ENCODE results near the gene DDX23.
A peak's percentile ranks its signal among the peaks of the same experiment; 100 is the strongest.

Gene DDX23

DNA sequence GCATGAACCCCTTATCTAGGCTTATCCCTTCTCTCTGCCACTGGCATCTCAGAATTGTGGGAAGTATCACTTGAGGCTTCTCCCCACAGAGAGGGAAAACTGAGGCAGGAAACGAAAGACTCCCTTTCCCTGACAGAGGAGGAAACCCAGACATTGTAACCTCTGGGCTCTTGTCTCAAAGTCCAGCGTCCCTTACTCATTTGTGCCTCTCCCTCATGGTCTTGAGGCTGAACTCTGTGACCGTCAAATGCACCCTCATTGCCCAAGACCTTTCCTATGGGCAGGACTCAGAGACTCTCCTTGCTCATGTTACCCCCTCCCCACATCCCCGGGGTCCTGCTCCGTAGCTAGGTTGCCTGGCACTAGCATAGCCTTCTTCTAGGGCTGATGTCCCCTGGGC lies 29.8 kb downstream of the DDX23 start:
- no peak for DNase-seq

DNA sequence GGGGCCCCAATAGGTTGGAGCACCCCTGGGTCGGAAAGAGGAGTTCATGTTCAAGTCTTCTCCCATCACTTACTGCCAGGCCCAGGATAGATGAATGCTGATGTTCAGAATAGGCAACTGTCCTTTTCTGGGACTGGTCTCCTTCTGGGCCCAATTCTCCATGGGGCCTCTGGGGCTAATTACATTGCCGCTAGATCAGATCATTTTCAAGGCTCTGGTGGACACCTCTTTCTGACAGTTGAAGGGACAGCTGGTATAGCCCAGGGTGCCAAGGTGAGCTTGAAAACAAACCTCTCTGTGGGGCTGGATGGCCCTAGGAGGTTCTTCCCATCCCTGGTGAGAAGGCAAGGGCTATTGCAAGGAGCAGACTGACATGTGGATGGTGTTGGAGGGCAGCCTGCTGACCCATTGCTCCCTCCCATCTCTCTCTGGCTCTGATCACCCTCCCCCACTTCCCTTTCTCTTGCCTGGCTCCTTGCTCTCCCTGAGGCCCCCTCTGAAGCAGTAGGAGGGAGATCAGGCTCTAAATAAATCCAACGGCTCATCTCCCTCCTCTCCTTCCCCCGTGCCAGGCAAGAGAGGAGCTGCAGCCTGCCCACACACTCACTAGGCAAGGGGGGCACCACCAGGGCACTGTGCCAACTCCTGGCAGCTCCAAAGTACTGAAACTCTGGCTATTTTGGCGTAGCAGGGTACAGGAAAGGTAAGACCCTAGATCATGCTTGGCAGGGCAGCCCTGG lies 31.8 kb downstream of the DDX23 start:
- DNase-seq = no peak

DNA sequence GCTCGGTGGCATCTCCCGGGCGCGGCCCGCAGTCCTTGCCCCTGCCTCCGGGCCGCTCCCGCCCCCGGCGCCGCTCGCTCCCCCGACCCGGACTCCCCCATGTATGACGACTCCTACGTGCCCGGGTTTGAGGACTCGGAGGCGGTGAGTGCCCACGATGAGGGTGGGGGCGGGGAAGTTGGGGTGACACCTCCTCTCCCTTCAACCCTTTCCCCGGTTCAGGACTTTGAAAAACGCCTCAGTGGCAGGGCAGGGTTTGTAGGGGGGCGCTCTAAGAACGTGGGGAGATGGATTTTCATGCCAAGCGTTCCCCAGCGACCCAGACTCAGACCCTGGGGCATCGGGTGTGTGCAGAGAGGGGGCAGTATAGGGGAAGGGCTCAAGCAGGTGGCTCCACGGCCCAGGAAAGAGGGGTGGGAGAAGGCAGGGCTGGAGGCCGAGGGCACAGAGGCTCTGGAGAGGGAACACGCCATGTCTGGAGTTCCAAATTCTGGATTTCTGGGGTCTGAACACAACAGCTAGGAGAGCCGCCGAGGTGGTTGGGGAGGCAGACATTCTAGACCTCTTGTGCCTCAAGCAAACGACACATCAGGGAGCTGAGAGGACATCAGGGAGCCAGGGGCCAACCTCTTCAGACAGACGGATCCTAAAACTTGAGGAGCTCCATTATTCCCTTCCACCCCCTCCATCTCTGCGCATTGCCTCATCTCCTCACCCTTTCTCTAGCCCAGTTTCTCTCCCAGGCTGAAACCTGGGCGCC lies 33.0 kb downstream of the DDX23 start:
- peak; percentile 28 to 41 for DNase-seq

DNA sequence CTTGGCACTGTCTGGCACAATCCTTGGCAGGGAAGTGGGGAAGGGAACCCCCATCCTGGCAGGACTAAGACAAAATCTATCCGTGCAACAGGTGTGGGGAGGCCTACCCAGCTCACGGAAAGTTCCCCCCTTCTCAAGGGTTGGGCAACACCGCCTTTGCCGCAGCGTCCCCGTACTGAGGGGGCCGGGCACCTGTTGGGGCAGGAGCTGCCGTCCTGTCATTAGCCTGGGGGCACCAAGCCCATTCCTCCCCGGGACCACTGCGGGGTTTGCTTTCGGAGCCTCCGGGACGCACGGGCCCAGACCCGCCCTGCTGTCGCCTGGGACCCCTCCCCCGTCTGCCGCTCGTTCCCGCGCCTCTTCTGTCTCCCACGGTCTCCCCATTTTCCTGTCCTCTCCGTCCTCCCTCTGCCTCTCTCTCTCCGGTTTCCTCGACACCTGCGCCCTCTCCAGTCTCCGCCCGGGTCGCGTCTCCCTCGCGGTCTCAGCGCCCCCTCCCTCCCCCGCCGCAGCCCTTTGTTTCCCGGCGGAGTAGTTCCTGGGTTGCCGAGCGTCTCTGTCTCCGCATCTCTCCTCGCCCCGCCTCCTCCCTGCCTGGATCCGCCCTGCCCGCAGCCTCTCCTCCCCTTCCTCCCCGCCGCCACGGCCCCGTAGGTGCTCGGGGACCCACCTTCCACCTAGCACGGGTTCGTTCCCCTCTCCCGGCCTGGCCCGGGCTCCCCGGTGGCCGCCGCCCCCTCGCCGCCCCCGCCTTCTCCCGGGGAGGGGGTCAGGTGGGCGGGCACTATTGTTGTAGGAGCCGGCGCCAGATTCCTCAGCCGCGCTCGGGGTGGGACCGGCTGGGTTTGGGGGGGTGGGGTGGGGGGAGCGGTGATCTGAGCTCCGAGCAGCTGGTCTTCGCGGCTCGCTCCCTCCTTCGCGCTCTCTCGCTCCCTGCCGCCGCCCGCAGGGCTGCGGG lies 33.8 kb downstream of the DDX23 start, which contains the start of gene CACNB3:
TSS of gene CACNB3 (plus strand) at position 624 of the 958 bp plus-strand sequence. CDS start 434 bp downstream, outside the sequence.
- DNase-seq = peak; percentile 81 to 85

DNA sequence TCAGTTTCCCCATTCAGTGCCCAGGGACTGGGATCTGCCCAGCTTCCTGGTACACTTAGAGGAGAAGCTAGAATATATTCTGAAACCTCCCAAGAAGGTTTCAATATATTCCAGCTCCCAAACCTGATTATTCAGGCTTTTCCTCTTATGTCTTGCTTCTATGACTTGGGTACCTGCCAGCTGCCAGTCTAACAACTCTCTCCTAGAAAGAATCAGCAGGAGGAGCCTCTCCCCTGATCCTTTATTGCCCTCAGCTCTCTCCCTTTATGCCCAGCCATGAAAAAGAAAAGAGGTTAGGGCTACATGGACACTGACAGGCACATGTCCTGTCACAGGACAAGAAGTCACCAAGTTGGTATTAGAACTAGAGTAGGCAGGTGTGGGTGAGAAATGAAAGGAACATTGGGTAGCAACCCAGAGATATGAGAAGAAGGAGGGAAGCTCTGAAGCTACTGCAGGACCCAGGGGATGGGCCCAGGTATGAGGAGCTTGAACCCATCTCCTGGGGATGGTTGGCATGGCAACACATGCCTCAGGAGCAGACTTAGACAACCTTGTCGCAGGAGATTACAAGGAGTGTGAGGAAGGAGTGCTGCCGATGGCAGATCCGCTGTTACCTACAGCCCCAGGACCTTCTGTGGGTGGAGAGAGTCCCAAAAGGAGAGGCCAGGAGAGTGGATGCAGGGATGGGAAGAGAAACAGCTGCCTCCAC lies 35.7 kb downstream of the DDX23 start:
- DNase-seq = no peak

DNA sequence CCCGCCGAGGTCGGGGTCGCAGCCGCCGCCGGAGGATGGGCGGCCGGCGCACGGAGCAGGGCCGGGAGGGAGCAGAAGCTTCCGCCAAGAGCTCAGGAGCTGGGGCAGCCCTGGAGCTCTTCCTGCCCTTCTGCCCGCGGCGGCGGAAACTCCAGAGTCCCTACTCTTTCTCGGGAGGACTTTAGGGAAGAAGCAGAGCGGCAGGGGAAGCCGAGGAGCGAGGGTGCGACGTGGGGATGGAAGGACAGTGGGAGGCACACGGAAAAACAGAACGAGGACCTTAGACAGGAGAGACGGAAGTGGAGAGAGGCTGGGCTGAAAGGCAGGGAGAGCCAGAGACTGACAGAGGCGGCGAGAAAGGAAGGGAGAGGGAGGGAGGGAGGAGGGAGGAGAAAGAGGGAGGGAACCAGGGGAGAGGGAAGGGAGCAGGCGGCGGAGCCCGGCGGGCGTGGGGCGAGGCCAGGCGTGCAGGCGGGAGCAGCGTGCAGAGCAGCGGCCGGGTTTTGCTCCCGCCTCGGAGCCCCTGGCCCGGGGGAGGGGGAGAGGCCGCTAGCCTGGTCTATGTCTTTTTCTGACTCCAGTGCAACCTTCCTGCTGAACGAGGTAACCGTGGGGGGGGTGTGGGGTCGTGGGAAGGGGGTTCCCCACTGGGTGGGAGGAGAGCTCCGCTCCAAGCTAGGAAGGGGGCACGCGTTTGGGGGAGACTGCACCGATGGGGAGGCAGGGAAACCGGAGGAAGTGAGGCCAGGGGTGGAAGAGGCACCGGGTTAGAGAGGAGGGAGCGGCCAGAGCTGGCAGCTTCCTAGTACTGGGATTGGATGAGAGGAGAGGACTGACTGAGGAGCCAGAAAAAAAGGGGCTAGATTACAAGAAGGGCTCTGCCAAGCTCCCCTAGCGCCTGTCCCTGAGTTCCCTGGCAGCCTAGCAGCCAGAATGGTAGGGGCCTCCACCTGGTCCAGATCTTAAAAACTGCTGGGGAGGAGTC lies 36.5 kb downstream of the DDX23 start:
- peak; percentile 39 to 58 for DNase-seq

DNA sequence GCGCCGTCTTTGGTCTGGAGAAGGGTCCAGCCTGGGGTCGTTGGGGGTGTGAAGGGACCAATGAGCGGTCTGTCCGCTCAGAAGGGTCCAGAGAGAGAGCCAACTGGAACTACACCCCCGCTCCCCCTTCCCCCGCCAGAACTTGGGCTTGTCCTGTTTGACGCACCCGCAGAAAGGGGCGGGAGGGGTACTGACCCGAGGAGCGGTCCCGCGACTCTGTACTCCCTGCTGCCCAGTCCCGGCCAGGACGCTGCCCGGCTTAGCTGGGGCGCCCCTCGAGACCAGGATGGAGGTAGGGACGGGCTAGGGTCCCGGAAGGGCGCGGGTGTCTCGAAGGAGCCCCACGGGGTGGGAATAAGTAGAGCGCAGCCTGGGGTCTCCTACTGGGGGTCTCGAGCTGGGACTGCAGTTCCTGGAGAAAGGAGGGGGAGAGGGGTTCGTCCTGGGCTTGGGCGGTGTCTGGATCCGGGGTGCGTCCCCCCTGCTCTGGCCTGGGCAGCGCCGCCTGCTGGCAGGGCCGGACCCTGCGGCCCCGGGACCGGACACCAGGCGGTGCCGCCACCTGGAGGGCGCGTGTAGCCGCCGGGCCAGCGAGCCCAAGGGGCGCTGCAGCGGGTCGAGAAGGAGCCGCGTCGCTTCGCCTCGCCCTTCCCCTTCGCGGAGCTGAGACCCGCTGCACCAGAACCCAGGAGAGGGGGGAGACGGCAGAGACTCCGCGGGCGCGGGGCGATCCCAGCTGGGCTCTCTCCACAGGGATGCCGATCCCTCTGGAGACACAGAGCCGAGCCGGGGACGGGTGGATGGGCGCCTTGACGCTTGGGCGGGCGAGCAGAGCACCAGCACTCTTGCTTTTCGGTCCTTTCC lies 37.5 kb downstream of the DDX23 start:
- peak; percentile 82 to 87 for DNase-seq

DNA sequence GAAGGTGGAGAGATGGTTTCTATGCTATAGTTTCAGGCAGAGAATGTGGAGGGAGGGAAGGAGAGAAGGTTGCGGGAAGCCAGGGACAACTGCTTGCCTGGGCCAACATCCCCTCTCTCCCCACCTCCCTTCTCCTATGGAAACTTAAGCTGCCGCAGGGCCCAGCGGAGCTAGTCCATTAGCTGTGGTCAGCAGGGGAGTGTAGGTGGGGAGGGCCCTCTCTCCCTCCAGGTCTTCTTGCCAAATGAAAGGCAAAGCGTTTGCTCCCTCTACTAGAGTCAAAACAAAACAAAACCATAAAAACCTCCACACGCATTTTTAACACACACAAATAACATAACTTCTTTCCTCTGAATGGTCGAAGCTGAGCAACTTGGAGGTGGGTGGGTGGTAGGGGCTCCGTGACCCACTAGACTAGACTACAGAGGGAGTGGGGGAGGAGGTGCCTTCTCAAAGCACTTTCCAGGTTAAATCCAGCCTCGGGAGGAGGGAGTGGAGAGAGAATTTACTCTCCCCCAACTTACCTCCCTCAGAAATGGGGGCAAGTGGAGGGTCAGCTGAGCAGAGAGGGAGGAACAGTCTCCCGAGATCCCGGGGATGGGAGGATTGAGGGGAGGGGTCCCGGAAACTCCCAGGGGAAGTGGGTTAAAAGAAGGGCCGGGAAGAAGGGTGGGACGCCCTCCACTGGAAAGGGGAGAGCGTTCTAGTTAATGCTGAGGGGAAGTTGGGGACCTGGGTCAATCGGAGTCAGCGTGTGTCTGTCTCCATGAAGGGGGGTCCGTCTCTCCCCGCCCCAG lies 38.3 kb downstream of the DDX23 start:
- DNase-seq = no peak

DNA sequence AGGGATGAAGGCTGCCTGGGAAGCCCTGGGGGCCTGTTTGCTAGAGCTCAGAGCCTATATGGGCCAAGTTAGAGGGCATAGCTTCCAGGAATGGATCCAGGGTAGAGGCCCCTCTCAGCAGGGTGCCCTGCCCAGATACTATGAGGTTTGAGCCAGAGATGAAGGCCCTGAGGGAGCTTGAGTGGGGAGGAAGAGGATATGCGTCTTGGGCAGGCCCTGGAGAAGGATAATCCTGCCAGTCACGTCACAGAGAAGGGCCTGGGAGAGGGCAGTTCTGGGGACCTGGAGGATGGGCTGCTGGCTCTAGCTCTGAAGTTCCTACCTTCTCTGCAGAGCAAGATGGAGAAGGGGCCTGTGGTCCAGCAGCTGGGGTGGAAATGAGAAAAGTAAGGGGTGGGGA lies 39.6 kb downstream of the DDX23 start:
- DNase-seq = no peak

DNA sequence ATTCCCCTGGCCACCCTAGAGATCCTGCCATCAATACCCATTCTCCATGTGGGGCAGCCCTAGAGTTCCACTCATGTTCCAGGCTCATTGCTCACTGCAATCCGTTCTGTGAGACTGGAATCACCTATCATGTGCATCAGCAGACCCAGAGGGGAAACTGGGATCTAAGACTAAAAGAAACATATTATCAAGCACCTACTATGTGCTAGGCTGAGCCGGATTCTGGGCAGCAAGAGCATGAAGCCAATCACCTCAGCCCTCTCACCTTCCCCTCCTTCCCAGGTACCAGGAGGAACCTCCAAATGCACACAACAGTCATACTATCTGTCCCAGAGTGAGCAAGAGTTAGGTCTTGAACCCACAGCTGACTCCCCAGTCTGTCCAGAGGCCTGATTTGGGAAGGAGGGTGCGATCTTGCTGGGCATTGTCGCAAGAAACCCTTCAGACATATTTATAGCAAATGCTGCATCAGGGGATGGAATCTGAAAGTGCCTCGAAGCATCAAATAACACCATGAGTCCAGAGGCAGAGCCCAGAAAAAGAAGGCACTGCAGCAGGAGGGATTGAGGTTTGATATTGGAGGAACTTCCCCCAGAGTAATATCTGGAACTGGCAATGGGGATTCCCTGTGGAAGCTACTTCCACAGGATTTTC lies 40.4 kb downstream of the DDX23 start:
- no peak for DNase-seq

DNA sequence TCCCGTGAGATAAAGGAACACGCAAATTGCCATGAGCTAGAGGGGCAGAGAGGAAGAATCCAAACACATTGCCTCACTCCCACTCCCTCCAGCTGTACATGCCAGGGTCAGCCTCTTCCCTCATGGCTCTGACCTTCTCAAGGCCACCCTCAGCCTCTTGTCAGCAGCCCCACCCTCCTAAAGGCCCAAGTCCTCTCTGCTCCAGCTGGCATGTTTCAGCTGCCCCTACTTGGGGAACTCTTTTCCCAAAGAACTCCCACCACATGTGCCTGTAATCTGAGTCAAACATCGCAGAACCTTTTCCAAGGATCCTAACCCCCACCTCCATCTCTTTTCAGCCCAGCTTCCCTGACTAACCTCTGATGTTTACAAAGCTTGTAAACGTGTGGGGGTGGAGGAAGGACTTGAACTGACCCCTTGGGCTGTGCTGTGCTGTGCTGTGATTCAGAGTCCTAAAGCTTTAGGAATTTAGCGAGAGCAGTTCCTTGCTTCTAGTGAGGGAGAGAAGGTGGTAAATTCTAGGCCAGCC lies 41.0 kb downstream of the DDX23 start:
- DNase-seq = no peak

DNA sequence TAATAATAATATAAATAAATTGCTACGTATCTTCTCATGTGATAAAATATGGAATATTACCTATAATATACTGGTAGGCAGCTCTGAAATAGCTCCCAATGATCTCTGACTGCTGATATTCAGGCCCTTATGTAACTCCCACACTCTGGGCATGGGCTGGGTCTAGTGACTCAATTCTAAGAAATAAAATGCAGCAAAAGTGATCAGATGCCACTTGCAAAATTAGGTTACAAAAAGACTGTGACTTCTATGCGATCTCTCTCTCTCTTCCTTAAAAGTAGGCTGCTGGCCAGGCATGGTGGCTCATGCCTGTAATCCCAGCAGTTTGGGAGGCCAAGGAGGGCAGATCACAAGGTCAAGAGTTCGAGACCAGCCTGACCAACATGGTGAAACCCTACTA lies 44.0 kb downstream of the DDX23 start:
- no peak for DNase-seq

DNA sequence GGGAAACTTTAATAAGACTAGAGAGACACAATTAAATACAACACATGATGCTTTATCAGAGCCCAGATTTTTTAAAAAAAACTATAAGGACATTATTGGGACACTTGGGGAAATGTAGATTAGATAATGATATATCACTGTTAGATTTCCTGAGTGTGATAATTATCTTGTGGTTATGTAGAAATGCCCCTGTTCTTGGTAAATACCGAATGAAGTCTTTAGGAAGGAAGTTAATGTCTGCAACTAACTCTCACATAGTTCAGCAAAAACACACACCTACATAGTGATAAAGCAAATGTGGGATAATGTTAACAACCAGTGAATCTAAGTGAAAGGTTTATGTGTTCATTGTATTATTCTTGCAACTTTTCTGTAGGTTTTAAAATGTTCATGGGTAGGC lies 48.3 kb downstream of the DDX23 start:
- DNase-seq = no peak

DNA sequence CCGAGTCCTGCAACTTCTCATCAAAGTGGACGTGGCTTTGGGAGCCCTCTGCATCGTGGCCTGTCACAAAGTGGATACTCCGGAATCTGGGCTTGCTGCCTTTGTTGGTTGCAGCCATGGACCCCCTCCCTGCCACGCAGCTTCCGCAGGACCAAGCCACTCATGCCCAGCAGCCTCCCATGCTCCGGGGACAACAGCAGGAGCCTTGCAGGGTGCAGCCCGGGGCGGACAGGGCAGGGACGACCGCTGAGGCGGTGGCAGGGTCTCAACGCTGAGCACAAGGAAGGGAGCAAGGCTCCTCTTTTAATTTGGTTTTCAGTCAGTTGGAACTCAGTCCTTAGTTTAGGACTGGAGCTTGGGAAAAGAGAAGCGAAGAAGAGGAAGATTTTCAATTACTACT lies 51.0 kb downstream of the DDX23 start:
- DNase-seq = no peak

DNA sequence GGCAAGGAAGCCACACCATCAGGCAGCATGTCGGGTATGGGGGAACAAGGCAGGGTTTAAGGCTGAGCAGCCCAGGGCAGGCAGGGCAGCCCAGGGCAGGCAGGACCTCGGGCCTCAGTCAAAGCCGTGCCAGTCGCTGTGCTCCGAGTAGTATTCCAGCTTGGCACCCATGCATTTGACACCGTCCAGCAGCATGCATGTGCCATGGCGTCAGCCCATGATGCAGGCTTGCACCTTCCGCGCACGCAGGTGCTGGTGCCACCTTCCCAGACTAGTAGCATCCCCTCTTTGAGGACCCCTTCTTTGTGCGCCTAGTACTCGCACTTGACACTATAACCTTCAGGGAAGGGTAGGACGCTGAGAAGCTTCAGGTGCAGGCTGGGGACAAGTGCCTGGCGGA lies 51.5 kb downstream of the DDX23 start:
- no peak for DNase-seq

DNA sequence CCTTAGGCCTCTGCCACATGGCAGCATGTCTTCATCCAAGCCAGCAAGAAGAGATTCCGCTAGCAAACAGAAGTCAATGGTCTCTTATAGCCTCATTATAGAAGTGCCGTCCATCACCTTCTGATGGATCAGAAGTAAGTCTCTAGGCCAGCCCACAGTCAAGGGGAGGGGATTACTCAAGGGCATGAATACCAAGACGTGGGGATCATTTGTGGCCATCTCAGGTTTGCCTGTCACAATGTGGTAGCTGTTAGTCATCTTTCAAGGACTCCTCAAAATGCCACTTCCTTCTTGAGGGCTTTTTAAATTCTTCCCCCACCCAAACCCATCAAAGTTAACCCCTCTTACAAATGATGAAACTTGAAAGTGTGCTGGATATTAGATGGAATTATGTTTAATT lies 55.0 kb downstream of the DDX23 start:
- no peak for DNase-seq

DNA sequence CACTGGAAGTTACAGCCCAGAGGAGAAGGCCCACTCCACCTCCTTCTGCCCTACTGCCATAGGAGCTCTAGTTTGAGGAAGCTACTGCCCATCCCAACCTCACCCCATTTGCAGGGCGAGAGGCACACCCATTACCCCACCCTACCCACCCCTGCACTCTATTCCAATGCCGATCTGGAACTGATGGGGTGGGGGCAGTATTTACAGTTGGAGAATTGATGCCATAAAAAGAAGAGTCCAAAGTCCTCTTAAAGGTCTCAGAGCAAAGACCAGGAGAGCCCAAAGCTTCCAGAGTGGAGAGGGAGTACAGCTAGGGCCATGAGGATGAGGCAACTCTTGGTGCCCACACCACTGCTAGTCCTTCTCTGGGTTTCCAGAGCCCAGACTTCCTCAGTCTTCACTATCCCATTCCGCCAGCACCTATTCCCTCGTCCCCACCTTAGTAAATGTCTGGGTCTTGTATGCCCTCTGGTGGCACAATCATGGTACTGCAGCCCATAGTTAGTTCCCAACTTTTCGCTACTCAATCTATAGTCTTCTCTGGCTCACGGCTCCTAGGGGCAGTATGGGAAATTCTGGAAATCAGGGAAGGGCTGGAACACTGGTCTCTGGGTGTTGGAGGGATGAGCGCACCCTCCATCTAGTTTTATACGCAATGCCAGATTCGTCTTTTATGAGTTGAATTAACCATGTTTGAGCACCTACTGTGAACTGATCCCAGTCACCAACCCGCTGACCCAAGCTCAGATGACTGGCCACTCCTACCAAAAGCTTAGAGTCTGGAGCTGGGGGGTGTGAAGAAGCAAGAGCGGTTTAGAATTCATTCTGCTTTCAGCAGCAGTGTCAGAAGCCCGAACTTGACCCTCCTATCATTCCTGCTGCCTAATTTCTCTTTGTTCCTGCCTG lies 56.2 kb downstream of the DDX23 start:
- DNase-seq = peak; percentile 62 to 69
